ENCODE data around the gene WDR81.

WDR81 gene

DNA sequence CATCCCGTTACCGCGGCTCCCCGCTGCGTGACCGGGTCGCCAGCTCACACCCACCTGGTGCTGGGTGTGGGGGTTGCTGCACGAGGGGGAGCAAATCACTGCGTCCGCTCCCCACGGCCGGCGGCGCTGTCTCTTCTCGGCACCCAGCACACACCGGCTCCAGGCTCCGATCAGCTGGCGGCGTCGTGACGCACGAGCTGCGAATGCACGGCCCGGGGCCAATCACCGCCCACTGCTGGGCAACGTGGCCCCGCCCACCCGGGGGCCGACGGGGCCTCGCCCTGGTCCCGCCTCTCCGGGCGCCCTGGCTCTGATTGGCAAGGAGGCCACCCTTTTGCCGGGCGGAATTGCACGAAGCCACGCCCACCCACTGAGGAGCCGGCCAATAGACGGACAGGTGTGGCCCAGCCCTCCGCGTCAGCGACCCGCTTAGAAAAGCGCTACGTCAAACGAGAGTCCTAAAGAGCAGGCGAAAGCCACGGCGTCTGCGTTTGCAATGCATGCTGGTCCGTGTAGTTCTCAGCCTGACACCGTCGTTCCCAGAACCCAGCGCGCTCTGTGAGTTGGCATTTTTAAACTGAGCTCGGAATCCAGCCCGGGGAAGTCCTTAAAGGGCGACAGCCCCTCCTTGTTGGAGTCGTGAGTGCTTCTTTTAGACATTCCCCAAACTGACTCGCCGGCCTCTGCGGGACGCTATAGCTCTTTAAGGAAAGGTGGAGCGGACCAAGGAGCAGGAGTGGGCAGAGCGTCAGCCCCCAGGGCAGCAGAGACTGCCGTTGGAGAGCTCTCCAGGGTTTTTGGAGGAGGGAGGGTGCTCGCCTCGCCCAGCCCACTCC is 8.2 kb upstream of the WDR81 start (continued):
- TF ChIP-seq, protein P1, sequence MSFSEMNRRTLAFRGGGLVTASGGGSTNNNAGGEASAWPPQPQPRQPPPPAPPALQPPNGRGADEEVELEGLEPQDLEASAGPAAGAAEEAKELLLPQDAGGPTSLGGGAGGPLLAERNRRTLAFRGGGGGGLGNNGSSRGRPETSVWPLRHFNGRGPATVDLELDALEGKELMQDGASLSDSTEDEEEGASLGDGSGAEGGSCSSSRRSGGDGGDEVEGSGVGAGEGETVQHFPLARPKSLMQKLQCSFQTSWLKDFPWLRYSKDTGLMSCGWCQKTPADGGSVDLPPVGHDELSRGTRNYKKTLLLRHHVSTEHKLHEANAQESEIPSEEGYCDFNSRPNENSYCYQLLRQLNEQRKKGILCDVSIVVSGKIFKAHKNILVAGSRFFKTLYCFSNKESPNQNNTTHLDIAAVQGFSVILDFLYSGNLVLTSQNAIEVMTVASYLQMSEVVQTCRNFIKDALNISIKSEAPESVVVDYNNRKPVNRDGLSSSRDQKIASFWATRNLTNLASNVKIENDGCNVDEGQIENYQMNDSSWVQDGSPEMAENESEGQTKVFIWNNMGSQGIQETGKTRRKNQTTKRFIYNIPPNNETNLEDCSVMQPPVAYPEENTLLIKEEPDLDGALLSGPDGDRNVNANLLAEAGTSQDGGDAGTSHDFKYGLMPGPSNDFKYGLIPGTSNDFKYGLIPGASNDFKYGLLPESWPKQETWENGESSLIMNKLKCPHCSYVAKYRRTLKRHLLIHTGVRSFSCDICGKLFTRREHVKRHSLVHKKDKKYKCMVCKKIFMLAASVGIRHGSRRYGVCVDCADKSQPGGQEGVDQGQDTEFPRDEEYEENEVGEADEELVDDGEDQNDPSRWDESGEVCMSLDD (tag by site-specific recombination; IDR thresholded peaks at IDR 0.05): peak; percentile 88; the same call in 1 of the 2 replicates
- TF ChIP-seq, protein P2, sequence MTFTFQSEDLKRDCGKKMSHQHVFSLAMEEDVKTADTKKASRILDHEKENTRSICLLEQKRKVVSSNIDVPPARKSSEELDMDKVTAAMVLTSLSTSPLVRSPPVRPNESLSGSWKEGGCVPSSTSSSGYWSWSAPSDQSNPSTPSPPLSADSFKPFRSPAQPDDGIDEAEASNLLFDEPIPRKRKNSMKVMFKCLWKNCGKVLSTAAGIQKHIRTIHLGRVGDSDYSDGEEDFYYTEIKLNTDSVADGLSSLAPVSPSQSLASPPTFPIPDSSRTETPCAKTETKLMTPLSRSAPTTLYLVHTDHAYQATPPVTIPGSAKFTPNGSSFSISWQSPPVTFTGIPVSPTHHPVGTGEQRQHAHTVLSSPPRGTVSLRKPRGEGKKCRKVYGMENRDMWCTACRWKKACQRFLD (tag by site-specific recombination; IDR thresholded peaks at IDR 0.05): peak; percentile 99
- TF ChIP-seq, protein P3, sequence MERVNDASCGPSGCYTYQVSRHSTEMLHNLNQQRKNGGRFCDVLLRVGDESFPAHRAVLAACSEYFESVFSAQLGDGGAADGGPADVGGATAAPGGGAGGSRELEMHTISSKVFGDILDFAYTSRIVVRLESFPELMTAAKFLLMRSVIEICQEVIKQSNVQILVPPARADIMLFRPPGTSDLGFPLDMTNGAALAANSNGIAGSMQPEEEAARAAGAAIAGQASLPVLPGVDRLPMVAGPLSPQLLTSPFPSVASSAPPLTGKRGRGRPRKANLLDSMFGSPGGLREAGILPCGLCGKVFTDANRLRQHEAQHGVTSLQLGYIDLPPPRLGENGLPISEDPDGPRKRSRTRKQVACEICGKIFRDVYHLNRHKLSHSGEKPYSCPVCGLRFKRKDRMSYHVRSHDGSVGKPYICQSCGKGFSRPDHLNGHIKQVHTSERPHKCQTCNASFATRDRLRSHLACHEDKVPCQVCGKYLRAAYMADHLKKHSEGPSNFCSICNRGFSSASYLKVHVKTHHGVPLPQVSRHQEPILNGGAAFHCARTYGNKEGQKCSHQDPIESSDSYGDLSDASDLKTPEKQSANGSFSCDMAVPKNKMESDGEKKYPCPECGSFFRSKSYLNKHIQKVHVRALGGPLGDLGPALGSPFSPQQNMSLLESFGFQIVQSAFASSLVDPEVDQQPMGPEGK (tag by site-specific recombination; IDR thresholded peaks at IDR 0.05): peak; percentile 91
- peak; percentile 38; the same call in 1 of the 2 replicates for TF ChIP-seq ZNF324 (tag by site-specific recombination; IDR thresholded peaks at IDR 0.05)
- TF ChIP-seq ZFP69B (tag by site-specific recombination; IDR thresholded peaks at IDR 0.05): peak; percentile 49
- TF ChIP-seq GLIS2 (tag by site-specific recombination; IDR thresholded peaks at IDR 0.05): peak; percentile 54; the same call in 1 of the 2 replicates
- peak; percentile 95 for TF ChIP-seq ZBTB21 (tag by site-specific recombination; IDR thresholded peaks at IDR 0.05)
- peak; percentile 42 for TF ChIP-seq SP7 (tag by site-specific recombination; IDR thresholded peaks at IDR 0.05)
- TF ChIP-seq, protein P4, sequence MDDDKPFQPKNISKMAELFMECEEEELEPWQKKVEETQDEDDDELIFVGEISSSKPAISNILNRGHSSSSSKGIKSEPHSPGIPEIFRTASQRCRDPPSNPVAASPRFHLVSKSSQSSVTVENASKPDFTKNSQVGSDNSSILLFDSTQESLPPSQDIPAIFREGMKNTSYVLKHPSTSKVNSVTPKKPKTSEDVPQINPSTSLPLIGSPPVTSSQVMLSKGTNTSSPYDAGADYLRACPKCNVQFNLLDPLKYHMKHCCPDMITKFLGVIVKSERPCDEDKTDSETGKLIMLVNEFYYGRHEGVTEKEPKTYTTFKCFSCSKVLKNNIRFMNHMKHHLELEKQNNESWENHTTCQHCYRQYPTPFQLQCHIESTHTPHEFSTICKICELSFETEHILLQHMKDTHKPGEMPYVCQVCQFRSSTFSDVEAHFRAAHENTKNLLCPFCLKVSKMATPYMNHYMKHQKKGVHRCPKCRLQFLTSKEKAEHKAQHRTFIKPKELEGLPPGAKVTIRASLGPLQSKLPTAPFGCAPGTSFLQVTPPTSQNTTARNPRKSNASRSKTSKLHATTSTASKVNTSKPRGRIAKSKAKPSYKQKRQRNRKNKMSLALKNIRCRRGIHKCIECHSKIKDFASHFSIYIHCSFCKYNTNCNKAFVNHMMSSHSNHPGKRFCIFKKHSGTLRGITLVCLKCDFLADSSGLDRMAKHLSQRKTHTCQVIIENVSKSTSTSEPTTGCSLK (tag by site-specific recombination; IDR thresholded peaks at IDR 0.05): no peak
- TF ChIP-seq, protein P5, sequence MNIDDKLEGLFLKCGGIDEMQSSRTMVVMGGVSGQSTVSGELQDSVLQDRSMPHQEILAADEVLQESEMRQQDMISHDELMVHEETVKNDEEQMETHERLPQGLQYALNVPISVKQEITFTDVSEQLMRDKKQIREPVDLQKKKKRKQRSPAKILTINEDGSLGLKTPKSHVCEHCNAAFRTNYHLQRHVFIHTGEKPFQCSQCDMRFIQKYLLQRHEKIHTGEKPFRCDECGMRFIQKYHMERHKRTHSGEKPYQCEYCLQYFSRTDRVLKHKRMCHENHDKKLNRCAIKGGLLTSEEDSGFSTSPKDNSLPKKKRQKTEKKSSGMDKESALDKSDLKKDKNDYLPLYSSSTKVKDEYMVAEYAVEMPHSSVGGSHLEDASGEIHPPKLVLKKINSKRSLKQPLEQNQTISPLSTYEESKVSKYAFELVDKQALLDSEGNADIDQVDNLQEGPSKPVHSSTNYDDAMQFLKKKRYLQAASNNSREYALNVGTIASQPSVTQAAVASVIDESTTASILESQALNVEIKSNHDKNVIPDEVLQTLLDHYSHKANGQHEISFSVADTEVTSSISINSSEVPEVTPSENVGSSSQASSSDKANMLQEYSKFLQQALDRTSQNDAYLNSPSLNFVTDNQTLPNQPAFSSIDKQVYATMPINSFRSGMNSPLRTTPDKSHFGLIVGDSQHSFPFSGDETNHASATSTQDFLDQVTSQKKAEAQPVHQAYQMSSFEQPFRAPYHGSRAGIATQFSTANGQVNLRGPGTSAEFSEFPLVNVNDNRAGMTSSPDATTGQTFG (tag by site-specific recombination; IDR thresholded peaks at IDR 0.05; ENCODE audit: borderline replicate concordance): no peak
- TF ChIP-seq ZNF610 (tag by site-specific recombination; IDR thresholded peaks at IDR 0.05; ENCODE audit: borderline replicate concordance): 0 out of 2 replicates have a peak, but pooled peaks have one; percentile 28
- peak; percentile 99 for TF ChIP-seq ZNF629 (tag by site-specific recombination; IDR thresholded peaks at IDR 0.05)
- peak; percentile 72; the same call in 1 of the 2 replicates for TF ChIP-seq KLF7 (tag by site-specific recombination; IDR thresholded peaks at IDR 0.05; ENCODE audit: borderline replicate concordance)
- TF ChIP-seq SP2 (tag by site-specific recombination; IDR thresholded peaks at IDR 0.05): peak; percentile 99
- peak; percentile 86 for TF ChIP-seq KLF16 (tag by site-specific recombination; IDR thresholded peaks at IDR 0.05)
- TF ChIP-seq ZNF624 (tag by site-specific recombination; IDR thresholded peaks at IDR 0.05): no peak
- TF ChIP-seq ZBTB7A (tag by site-specific recombination; IDR thresholded peaks at IDR 0.05; ENCODE audit: low read depth): peak; percentile 92
- TF ChIP-seq ZBTB17 (tag by site-specific recombination; IDR thresholded peaks at IDR 0.05): peak; percentile 81
- TF ChIP-seq ZXDB (tag by site-specific recombination; IDR thresholded peaks at IDR 0.05): peak; percentile 34; the same call in 1 of the 2 replicates
- peak; percentile 47; the same call in 1 of the 2 replicates for TF ChIP-seq ZSCAN23 (tag by site-specific recombination; IDR thresholded peaks at IDR 0.05)
- TF ChIP-seq ZNF16 (tag by site-specific recombination; IDR thresholded peaks at IDR 0.05; ENCODE audit: low read depth): no peak
- TF ChIP-seq ZSCAN30 (tag by site-specific recombination; IDR thresholded peaks at IDR 0.05): 0 out of 2 replicates have a peak, but pooled peaks have one; percentile 15
- TF ChIP-seq, protein P6, sequence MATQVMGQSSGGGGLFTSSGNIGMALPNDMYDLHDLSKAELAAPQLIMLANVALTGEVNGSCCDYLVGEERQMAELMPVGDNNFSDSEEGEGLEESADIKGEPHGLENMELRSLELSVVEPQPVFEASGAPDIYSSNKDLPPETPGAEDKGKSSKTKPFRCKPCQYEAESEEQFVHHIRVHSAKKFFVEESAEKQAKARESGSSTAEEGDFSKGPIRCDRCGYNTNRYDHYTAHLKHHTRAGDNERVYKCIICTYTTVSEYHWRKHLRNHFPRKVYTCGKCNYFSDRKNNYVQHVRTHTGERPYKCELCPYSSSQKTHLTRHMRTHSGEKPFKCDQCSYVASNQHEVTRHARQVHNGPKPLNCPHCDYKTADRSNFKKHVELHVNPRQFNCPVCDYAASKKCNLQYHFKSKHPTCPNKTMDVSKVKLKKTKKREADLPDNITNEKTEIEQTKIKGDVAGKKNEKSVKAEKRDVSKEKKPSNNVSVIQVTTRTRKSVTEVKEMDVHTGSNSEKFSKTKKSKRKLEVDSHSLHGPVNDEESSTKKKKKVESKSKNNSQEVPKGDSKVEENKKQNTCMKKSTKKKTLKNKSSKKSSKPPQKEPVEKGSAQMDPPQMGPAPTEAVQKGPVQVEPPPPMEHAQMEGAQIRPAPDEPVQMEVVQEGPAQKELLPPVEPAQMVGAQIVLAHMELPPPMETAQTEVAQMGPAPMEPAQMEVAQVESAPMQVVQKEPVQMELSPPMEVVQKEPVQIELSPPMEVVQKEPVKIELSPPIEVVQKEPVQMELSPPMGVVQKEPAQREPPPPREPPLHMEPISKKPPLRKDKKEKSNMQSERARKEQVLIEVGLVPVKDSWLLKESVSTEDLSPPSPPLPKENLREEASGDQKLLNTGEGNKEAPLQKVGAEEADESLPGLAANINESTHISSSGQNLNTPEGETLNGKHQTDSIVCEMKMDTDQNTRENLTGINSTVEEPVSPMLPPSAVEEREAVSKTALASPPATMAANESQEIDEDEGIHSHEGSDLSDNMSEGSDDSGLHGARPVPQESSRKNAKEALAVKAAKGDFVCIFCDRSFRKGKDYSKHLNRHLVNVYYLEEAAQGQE (tag by site-specific recombination; IDR thresholded peaks at IDR 0.05): peak; percentile 68

Data from HEK293 (cell line).